BJ (cell line): Measurements from ENCODE around the gene PGR. TPM values are rescaled to one million over a fixed set of nuclear protein-coding genes. Genes with fewer than 3 reads are reported as not detected.
"Not testable (repeated sequence)": the region's sequence is repeated elsewhere in the genome, so short reads cannot be mapped to it uniquely, and the experiment has no call there.

Experiments
- CTCF ChIA-PET: fragments of 350-600 bp; formaldehyde crosslinking; extraction: SDS; loops from one replicate; lab custom pipeline; 2021; ENCODE audit warnings: antibody characterized with exemption, inconsistent platforms; lab: Yijun Ruan, JAX
- POLR2A ChIA-PET: fragments of 300-600 bp; sonication (Branson Sonifier 250); formaldehyde crosslinking; extraction: SDS; loops from one replicate; lab custom pipeline; 2021; ENCODE audit warnings: antibody characterized with exemption; lab: Charles Lee
- DNase-seq: peaks from one replicate; pipeline ENCODE4 v3.0.0-alpha.2; 2011; ENCODE audit warnings: low read depth
- H3K27me3 ChIP-seq: 2 replicates; pipeline ENCODE4 v1.6.0; 2011; ENCODE audit warnings: low read length; ENCODE audit not compliant: control insufficient read depth, insufficient read depth
- H3K36me3 ChIP-seq: 2 replicates; pipeline ENCODE4 v1.5.1; 2011; ENCODE audit warnings: low read length; ENCODE audit not compliant: control insufficient read depth, insufficient read depth
- H3K4me3 ChIP-seq: 2 replicates; pipeline ENCODE4 v1.5.1; 2011; ENCODE audit warnings: low read depth, mild to moderate bottlenecking, control low read depth, low read length
- polyA plus RNA-seq: library from polyadenylated mRNA; depleted of rRNA; stranded (reverse); fragments of >200 nt; gene quantifications from 2 replicates; pipeline ENCODE4 v1.2.3, GENCODE V29; 2011
- TF ChIP-seq, protein P1 (sequence below): IDR thresholded peaks from 2 replicates; pipeline ENCODE4 v1.5.1; 2011; ENCODE audit warnings: low read depth, mild to moderate bottlenecking, control low read depth, inconsistent platforms, low read length, moderate library complexity; ENCODE audit not compliant: insufficient read depth

Gene PGR
- polyA plus RNA-seq, 1 experiment: not detected

- no peak overlapping the region for H3K4me3 ChIP-seq
- ChIA-PET POLR2A (no interaction called here), CTCF (no interaction called here)
- no peak for DNase-seq
- no peaks in the 10 kb centered on the region for H3K36me3 ChIP-seq
- no peaks in the 10 kb centered on the region for H3K27me3 ChIP-seq
- TF ChIP-seq, protein P1, sequence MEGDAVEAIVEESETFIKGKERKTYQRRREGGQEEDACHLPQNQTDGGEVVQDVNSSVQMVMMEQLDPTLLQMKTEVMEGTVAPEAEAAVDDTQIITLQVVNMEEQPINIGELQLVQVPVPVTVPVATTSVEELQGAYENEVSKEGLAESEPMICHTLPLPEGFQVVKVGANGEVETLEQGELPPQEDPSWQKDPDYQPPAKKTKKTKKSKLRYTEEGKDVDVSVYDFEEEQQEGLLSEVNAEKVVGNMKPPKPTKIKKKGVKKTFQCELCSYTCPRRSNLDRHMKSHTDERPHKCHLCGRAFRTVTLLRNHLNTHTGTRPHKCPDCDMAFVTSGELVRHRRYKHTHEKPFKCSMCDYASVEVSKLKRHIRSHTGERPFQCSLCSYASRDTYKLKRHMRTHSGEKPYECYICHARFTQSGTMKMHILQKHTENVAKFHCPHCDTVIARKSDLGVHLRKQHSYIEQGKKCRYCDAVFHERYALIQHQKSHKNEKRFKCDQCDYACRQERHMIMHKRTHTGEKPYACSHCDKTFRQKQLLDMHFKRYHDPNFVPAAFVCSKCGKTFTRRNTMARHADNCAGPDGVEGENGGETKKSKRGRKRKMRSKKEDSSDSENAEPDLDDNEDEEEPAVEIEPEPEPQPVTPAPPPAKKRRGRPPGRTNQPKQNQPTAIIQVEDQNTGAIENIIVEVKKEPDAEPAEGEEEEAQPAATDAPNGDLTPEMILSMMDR: no peak
Observed at GRCh38 chr11:101019870-101020269, 109.7 kb downstream of the PGR start.

DNA sequence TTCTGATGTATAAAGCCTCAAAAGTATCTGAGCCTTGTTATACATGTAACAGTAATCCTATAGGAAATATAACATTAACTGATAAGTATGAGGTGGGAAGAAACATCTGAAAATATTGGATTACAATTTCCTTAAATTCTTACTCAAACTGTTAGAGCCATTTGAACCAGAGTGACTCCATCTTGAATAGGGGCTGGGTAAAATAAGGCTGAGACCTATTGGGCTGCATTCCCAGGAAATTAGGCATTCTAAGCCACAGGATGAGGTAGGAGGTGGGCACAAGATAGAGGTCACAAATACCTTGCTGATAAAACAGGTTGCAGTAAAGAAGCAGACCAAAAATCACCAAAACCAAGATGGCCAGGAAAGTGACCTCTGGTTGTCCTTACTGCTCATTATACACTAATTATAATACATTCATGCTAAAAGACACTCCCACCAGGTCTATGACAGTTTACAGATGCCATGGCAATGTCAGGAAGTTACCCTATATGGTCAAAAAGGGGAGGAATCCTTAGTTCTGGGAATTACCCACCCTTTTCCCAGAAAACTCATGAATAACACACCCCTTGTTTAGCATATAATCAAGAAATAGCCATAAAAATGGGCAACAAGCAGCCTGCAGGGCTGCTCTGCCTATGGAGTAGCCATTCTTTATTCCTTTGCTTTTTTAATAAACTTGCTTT lies 114.9 kb downstream of the PGR start:
- TF ChIP-seq, protein P1: no peak
- no peaks in the 10 kb centered on the region; the same call in 1 of the 2 replicates for H3K27me3 ChIP-seq
- ChIA-PET CTCF (interaction anchor here (1.5 kb wide), 1 partner anchor 13 kb away, joined by 3 read pairs; no protein-coding TSS in a partner anchor), POLR2A (no interaction called here)
- no peak overlapping the region for H3K4me3 ChIP-seq
- DNase-seq: no peak
- H3K36me3 ChIP-seq: no peaks in the 10 kb centered on the region

DNA sequence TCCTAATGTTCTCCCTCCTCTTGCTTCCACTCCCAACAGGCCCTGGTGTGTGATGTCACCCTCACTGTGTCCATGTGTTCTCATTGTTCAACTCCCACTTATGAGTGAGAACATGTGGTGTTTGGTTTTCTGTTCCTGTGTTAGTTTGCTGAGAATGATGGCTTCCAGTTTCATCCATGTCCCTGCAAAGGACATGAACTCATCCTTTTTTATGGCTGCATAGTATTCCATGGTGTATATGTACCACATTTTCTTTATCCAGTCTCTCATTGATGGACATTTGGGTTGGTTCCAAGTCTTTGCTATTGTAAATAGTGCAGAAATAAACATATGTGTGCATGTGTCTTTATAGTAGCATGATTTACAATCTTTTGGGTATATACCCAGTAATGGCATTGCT lies 115.9 kb downstream of the PGR start:
- H3K36me3 ChIP-seq, DNase-seq, H3K27me3 ChIP-seq, POLR2A ChIA-PET, CTCF ChIA-PET, H3K4me3 ChIP-seq: not testable (repeated sequence)

GRCh38 chr11:101011881-101012280 lies 117.7 kb downstream of the PGR start:
- POLR2A ChIA-PET: no interaction called here

DNA sequence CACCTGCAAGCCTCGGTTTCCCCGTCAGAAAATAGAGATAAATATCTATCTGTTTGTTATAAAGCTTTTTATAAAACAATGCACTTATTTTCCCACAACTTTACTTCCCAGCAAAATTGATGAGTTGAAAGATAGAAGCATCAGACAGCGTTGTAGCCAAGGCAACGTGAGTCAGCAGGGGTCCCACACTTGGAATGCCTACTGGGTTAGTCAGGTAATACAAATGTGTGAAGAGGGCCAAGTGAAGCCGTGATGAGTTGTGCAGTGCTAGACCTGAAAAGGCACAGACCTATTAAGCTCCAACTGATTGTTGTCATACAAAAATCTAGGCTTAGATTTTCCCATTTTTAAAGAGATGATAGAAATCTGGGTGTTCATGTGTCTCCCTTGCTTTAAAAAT lies 118.7 kb downstream of the PGR start:
- DNase-seq: no peak
- no peak overlapping the region for H3K4me3 ChIP-seq
- no peaks in the 10 kb centered on the region; the same call in 1 of the 2 replicates for H3K27me3 ChIP-seq
- TF ChIP-seq, protein P1: no peak
- ChIA-PET POLR2A (no interaction called here), CTCF (no interaction called here)
- no peaks in the 10 kb centered on the region for H3K36me3 ChIP-seq

More at GRCh38 chr11:101011881-101012280, 117.7 kb downstream of the PGR start:
- TF ChIP-seq, protein P1: no peak
- Histone ChIP-seq H3K27me3 (no peaks in the 10 kb centered on the region; the same call in 1 of the 2 replicates), H3K4me3 (no peak overlapping the region), H3K36me3 (no peaks in the 10 kb centered on the region)
- DNase-seq: no peak
- CTCF ChIA-PET: no interaction called here

- CTCF ChIA-PET: no interaction called here
- POLR2A ChIA-PET: no interaction called here
- H3K27me3 ChIP-seq: no peaks in the 10 kb centered on the region; the same call in 1 of the 2 replicates
- no peak for DNase-seq
- no peak overlapping the region for H3K4me3 ChIP-seq
- H3K36me3 ChIP-seq: no peaks in the 10 kb centered on the region
- TF ChIP-seq, protein P1: no peak
Observed at GRCh38 chr11:101009690-101010055, 119.9 kb downstream of the PGR start.
